Measurements from ENCODE around the gene HAPSTR1. TPM values are rescaled to one million over a fixed set of nuclear protein-coding genes. Genes with fewer than 3 reads are reported as not detected.

HAPSTR1 gene
- total RNA-seq, 4 donors from 2014 or later, result 16.1 to 113 (median 45.9) TPM

DNA sequence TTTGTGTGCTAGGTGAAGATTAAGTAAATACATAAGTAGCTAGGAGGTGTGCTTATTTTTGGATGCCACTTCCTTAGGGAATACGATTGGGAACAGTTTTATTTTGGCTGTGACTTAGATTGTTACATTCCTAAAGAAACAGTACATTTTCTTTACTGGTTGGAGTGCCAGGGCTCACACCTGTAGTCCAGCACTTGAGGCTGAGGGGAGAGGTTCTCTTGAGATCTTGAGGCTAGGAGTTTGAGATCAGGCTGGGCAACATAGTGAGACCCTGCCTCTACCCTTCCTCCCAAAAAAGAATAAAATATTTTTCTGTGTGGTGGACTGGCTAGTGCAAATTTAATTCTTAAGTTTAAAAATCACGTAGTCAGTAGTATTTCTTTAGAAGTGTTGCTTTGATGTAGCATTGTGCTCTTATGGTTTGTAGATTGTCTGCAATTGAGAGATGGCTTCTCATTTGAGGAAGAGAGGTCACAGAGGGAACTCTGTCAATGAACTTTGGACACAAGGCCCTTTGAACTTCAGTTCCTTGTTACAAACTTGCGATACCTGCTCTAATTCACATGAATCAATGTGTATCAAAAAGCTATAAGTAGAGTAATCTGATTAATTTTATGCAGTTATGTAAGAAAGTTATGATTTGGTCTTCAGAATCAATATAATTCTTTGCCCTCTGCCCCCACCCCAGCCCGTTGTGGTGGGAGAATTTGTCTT lies 7.1 kb downstream of the HAPSTR1 start:
- TF ChIP-seq, protein P1, sequence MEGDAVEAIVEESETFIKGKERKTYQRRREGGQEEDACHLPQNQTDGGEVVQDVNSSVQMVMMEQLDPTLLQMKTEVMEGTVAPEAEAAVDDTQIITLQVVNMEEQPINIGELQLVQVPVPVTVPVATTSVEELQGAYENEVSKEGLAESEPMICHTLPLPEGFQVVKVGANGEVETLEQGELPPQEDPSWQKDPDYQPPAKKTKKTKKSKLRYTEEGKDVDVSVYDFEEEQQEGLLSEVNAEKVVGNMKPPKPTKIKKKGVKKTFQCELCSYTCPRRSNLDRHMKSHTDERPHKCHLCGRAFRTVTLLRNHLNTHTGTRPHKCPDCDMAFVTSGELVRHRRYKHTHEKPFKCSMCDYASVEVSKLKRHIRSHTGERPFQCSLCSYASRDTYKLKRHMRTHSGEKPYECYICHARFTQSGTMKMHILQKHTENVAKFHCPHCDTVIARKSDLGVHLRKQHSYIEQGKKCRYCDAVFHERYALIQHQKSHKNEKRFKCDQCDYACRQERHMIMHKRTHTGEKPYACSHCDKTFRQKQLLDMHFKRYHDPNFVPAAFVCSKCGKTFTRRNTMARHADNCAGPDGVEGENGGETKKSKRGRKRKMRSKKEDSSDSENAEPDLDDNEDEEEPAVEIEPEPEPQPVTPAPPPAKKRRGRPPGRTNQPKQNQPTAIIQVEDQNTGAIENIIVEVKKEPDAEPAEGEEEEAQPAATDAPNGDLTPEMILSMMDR (IDR thresholded peaks at IDR 0.05), result no peak
- no peak for TF ChIP-seq POLR2A (IDR thresholded peaks at IDR 0.05)
- intact Hi-C loops (cut with DNase I; ENCODE audit: low total_unique reads), result no loop called here
- DNase-seq, result no peak
- Histone ChIP-seq H3K4me3 (no peak overlapping the region), H3K27ac (no peak overlapping the region), H3K27me3 (no peaks in the 10 kb centered on the region), H3K9me3 (no peaks in the 10 kb centered on the region), H3K36me3 (no peaks in the 10 kb centered on the region), H3K4me1 (peaks cover 15 to 29% of the 10 kb centered on the region in 2 donors)

DNA sequence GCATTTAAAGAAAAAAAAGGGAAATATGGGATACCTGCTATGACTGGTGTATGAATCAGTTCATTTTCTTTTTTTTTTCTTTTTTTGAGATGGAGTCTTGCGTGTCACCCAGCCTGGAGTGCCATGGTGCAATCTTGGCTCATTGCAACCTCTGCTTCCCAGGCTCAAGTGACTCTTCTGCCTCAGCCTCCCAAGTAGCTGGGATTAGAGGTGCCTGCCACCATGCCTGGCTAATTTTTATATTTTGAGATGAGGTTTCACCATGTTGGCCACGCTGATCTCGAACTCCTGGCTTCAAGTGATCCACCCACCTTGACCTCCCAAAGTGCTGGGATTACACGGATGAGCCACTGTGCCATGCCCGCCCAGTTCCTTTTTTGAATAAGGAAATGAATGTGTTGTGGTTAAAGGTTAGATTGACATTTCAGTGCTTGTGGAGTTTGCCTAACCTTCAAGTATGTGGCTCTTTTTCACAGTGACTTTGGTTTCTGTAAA lies 7.7 kb downstream of the HAPSTR1 start:
- Histone ChIP-seq H3K4me1 (peaks cover 15 to 22% of the 10 kb centered on the region in 2 donors), H3K9me3 (no peaks in the 10 kb centered on the region), H3K4me3 (no peak overlapping the region), H3K36me3 (no peaks in the 10 kb centered on the region), H3K27me3 (no peaks in the 10 kb centered on the region), H3K27ac (no peak overlapping the region)
- TF ChIP-seq POLR2A (IDR thresholded peaks at IDR 0.05), result no peak
- TF ChIP-seq, protein P1 (IDR thresholded peaks at IDR 0.05), result no peak
- intact Hi-C loops (cut with DNase I; ENCODE audit: low total_unique reads), result no loop called here
- no peak for DNase-seq

DNA sequence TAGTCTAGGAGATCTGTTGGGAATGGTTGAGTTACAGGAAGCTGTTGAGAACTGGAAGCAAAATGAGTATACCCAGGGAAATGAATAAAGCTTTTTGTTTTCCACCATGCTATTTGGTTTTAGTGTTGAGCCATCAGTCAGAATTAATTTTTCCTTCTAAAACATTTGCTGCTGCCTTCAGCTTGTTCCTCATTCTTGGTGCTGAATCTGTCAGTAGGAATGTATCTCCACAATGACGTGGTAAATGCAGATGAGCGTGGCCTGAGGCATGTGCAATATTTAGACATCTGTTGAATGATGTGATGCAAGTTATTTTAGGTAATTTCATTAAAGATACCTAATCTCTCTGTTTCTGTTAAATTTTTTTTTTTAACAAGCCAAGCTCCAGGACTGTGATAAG lies 10.9 kb downstream of the HAPSTR1 start:
- Histone ChIP-seq H3K27me3 (no peaks in the 10 kb centered on the region), H3K9me3 (no peaks in the 10 kb centered on the region), H3K27ac (no peak overlapping the region), H3K4me3 (no peak overlapping the region), H3K4me1 (peaks cover 14 to 16% of the 10 kb centered on the region in 2 donors), H3K36me3 (no peaks in the 10 kb centered on the region)
- intact Hi-C loops (cut with DNase I; ENCODE audit: low total_unique reads), result no loop called here
- TF ChIP-seq, protein P1 (IDR thresholded peaks at IDR 0.05), result no peak
- no peak for TF ChIP-seq POLR2A (IDR thresholded peaks at IDR 0.05)
- DNase-seq, result no peak

DNA sequence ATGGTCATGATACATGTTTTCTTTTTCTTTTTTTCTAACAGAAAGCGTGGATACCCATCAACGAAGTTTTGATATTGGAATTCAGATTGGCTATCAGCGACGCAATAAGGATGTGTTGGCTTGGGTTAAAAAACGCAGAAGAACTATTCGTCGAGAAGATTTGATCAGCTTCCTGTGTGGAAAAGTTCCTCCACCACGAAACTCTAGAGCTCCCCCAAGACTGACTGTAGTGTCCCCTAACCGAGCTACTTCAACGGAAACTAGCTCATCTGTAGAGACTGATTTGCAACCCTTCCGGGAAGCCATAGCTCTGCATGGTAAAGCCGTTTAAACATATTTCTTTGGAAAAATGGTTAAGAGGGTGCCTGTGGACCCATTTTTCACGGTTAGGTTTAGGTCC lies 11.5 kb downstream of the HAPSTR1 start:
- Histone ChIP-seq H3K36me3 (no peaks in the 10 kb centered on the region), H3K9me3 (no peaks in the 10 kb centered on the region), H3K27ac (no peak overlapping the region), H3K27me3 (no peaks in the 10 kb centered on the region), H3K4me1 (peaks cover 10% of the 10 kb centered on the region in 2 donors), H3K4me3 (no peak overlapping the region)
- intact Hi-C loops (cut with DNase I; ENCODE audit: low total_unique reads), result no loop called here
- DNase-seq, result no peak
- TF ChIP-seq, protein P1 (IDR thresholded peaks at IDR 0.05), result no peak
- no peak for TF ChIP-seq POLR2A (IDR thresholded peaks at IDR 0.05)

DNA sequence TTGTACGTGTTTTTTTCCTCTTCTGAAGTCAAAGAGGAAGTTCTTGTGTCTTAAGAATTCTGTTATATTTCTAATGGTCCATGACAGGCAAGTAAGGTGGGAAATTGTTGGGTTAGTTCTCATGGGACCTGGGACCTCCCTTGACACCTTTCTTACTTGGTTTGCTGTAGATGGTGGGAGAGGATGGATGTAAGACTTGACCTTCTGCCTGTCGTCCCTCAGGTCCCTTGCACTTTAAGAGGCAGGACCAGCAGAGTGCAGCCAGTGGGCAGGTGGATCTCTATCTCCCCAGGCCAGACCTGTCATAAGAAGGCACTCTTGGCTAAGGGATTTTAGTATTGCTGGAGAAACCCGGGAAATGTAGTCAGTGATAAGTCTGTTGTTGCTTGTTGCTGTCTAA lies 12.1 kb downstream of the HAPSTR1 start:
- no peaks in the 10 kb centered on the region for H3K27me3 ChIP-seq
- intact Hi-C loops (cut with DNase I; ENCODE audit: low total_unique reads), result no loop called here
- no peaks in the 10 kb centered on the region for H3K9me3 ChIP-seq
- no peak overlapping the region for H3K4me3 ChIP-seq
- TF ChIP-seq, protein P1 (IDR thresholded peaks at IDR 0.05), result no peak
- no peak for TF ChIP-seq POLR2A (IDR thresholded peaks at IDR 0.05)
- DNase-seq, result no peak
- H3K36me3 ChIP-seq, result no peaks in the 10 kb centered on the region
- peaks cover 5 to 8% of the 10 kb centered on the region in 2 donors for H3K4me1 ChIP-seq
- H3K27ac ChIP-seq, result no peak overlapping the region
